ENCODE results near the gene HTT.
A peak's percentile ranks its signal among the peaks of the same experiment; 100 is the strongest.

The HTT gene

GRCh38 chr4:3239998-3240920 is 165.8 kb downstream of the HTT start:
- DNase-seq: no peak

DNA sequence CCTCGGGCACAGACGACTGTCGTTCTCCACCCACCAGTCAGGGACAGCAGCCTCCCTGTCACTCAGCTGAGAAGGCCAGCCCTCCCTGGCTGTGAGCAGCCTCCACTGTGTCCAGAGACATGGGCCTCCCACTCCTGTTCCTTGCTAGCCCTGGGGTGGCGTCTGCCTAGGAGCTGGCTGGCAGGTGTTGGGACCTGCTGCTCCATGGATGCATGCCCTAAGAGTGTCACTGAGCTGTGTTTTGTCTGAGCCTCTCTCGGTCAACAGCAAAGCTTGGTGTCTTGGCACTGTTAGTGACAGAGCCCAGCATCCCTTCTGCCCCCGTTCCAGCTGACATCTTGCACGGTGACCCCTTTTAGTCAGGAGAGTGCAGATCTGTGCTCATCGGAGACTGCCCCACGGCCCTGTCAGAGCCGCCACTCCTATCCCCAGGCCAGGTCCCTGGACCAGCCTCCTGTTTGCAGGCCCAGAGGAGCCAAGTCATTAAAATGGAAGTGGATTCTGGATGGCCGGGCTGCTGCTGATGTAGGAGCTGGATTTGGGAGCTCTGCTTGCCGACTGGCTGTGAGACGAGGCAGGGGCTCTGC is 166.5 kb downstream of the HTT start:
- no peak for DNase-seq

GRCh38 chr4:3241898-3242524 is 167.5 kb downstream of the HTT start:
- no peak for DNase-seq

DNA sequence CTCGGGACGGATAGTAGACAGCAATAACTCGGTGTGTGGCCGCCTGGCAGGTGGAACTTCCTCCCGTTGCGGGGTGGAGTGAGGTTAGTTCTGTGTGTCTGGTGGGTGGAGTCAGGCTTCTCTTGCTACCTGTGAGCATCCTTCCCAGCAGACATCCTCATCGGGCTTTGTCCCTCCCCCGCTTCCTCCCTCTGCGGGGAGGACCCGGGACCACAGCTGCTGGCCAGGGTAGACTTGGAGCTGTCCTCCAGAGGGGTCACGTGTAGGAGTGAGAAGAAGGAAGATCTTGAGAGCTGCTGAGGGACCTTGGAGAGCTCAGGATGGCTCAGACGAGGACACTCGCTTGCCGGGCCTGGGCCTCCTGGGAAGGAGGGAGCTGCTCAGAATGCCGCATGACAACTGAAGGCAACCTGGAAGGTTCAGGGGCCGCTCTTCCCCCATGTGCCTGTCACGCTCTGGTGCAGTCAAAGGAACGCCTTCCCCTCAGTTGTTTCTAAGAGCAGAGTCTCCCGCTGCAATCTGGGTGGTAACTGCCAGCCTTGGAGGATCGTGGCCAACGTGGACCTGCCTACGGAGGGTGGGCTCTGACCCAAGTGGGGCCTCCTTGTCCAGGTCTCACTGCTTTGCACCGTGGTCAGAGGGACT is 168.8 kb downstream of the HTT start:
- peak; percentile 53 for DNase-seq

DNA sequence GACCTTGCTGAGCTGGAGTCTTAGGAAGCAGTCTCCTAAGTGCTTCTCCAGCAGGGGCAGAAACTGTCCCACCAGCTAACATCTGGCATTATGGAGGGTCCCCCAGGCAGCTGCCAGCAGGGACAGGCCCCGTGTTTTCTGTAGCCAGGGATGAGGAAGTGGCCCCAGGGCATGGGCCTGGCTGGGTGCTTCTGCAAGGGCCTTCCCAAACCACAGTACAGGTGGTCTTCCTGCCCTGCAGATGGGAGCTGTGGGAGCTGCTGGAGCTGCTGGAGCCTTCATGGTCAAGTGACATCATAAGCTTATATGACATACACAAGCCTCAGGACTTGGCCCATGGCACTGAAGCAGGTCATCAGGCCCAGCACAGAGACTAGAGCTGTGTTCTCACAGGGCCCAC is 169.5 kb downstream of the HTT start:
- no peak for DNase-seq

DNA sequence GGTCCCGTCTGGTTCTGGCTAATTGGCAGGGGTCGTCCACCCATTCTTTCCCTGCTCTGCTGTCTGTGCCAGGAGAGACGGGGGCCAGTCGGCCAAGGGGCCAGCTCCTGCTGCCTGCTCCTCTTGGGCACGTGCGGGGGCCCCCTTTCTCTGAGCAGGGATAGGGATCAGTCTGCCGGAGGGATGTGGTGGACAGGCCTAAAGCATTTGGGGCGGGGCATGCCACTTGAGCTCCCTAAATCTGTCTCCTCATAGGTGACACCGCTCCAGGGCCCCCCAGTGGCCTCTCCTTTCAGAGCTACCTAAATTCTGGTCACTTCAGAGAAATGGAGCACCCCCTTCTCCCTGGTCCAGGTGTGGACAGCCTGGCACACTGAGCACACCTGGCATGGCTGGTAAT is 170.3 kb downstream of the HTT start:
- DNase-seq: no peak

DNA sequence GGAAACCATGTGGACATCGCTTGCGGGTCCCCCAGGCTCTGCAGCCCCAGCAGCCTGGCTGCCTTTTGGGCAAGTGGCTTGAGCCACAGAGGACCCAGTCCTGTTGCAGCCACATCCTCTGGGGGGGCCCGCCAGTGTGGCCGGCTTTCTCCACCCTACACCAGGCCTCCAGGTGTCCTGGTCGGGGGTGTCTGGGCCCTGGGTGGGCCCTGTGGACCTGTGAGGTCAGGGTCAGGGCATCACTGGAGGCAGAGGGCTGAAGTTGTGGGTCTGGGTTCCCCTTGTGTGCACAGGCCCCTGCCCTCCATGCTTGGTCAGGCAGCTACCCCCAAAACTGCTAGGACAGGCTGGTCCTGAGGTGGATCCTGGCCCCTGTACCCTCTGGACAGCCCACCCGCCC is 171.2 kb downstream of the HTT start:
- no peak for DNase-seq

GRCh38 chr4:3246458-3247398 is 172.2 kb downstream of the HTT start:
- DNase-seq: no peak

DNA sequence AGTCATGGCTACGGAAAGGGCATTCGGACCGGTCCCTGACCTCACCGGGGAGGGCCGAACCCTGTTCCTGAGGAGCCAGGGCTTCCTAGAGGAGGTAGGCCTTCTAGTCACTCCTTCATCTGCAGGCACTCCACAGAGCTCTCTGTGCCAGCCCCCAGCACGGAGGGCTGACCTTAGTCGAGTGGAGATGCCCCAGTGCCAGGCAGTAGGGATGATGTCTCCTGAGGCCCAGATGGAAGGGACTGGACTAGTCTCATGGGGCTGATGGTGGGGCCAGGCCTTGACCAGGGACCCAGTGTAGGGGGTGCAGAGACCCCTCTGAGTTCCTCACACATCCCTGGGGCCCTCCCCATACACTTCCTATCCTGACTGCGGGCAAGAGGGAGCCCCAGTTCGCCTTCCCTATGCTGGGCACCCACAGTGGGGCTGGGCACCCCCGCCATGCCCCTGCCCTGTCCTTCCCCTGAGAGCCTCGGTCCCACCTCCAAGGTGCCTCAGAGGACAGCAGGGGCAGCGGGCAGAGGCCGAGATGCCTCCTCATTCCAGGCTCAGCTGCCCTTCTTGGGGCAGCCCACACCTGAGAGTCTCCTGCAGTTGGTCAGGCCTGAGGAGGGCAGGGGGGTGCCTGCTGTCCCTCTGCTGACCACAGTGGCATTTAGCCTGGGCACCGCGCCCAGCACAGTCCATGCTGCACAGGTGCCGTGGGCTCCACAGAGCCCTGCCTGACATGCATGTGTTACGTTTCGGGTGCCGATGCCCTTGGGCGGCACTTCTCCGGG is 173.1 kb downstream of the HTT start:
- no peak for DNase-seq

DNA sequence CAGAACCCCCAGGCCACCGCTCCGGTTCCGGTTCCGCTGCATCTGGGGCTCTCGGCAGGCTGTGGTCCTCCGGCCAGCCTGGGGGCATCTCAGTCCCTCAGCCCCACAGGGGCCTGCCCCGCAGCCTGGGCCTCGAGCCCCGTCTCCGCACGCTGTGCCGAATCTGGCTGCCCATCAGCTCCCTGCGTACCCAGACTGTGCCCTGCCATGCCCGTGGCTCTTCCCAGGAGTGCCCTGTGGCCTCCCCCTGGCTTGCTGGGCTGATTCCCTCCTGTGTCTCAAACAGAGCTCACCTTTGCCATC is 173.6 kb downstream of the HTT start:
- DNase-seq: no peak

DNA sequence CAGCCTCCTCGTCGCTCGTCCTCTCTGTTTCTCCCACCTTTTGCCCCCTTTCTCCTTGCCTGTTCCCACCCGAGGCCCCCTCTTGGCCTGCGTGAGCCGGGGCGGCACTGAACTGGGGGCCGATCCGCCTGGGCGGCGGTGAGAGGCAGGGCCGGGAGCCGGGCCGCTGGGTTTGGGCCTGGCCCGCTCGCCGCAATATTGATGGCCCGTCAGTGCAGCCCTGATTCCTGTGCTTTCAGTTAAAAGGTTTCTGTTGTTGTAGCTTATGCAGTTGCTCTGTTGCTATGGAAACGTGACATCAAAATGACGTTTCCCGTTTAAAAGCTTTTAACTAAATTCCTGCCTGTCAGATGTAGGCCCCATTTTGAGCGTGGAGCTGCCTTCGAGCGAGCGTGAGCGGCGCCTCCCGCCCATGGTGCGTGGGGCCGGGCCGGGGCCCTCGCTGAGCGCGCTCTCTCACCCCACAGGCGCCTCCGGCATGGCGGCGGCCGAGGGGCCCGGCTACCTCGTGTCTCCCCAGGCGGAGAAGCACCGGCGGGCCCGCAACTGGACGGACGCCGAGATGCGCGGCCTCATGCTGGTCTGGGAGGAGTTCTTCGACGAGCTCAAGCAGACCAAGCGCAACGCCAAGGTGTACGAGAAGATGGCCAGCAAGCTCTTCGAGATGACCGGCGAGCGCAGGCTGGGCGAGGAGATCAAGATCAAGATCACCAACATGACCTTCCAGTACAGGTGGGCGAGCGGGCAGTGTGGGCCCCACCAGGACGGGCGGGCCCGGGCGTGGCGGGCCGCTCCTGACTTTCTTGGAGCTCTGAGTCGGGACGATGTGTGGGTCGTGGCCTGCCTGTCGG is 174.6 kb downstream of the HTT start, which contains the start of gene MSANTD1:
Gene MSANTD1 (plus strand): TSS at position 349 of the 851 bp plus-strand sequence. CDS start 64 bp downstream, at position 413.
- DNase-seq: no peak

DNA sequence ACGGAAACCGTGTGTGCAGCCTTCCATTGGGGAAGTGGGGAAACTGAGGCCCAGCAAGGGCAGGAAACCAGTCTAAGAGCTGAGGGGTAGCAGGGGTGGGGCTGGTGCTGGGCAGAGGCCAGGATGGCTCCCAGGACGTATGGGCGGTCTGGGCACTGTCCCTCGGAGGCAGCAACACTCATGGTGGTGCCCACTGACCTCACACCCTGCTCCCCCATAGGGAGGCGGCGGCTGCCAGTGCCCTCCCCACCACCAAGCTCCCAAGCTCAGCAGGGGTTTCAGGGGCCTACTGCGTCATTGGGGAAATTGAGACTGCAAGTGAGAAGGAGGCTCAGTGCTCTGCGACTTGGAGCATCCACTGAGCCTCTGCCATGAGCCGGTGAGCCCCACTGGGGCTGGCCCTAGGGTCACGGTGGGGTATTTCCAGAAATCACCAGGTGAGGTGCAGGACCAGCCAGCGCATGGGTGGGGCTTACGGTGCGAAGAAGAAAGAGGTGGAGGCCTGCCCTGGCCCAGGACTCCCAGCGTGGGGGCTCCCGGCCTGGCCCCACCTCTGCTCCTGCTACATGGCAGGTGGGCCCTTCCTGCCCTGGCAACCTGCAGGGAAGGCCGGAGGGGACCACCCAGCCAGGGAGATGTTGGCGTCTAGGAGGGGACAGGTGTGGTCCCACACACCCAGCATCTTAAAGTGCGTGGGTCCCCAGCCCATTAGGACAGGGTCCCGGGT is 175.4 kb downstream of the HTT start:
- no peak for DNase-seq

DNA sequence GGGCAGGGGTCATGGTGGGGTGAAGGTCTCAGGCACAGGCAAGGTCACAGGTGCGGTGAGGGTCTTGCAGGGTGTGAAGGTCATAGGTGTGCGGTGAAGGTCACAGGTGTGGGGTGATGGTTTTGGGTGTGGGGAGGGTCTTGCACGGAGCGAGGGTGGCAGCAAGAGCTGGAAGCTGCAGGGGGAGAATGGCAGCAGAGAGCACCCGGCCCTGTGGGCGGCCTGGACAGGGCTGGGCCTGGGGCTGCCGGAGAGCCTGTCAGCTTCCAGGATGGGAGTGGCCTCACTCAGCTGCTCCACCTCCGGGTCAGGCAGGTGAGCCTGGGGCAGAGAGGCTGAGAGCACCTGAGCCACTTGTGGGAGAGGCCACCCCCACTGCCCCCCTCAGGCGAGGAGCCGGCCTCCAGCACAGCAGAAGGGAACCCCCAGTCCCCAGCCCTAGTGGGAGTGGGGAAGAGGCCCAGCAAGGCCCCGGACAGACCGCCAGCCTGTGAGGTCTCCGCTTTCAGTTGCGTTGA is 176.0 kb downstream of the HTT start:
- DNase-seq: no peak

GRCh38 chr4:3250956-3251690 is 176.6 kb downstream of the HTT start:
- no peak for DNase-seq

DNA sequence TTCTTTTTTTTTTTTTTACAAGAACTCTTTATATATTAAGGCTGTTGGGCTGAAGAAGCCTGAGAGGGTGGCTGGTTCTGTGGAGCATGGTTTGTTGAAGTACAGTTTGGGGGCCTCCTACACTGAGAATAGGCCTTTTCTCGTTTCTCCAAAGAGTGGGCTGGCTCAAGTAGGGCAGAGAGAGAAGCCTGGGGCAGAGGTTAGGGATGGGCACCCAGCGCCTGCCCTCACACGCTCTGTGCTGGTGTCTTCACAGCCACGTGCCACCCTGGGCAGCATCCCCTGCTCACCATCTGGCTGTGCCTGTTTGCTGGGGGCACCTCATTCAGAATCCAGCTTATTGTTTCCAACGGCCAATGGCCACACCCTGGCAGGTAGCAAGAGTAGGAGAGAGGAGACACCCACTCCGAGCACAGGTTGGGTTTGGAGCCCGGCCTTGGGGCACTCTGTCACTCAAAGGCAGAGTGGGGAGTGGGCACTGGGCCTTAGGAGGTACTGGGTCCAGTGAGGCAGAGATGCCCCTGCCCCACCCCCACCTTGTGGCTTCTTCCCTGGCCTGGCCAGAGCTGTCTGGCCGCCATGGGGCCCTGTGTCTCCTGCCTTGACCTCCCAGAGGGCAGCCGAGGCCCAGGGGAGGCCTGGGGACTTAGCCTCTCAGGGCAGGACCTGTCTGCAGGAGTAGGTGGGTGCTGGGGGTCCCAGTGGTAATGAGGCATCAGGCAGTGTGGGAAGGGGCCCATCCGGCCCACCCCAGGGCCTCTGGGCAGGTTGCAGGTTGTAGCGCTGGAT is 177.4 kb downstream of the HTT start:
- DNase-seq: no peak

DNA sequence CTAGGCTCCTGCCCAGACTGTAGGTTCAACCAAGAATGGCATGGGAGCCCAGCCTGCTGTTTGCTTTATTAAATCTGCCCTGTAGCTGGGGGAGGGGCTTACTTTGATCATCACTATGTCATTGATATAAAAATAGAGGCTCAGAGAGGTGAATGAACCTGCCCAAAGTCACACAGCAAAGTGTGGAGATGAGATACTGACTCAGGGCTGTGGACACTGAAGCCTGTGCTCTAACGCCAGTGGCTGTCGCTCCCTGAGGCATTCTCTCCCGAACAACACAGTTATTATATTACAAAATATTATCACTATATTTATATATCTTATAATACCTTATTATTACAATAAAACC is 178.0 kb downstream of the HTT start:
- no peak for DNase-seq

DNA sequence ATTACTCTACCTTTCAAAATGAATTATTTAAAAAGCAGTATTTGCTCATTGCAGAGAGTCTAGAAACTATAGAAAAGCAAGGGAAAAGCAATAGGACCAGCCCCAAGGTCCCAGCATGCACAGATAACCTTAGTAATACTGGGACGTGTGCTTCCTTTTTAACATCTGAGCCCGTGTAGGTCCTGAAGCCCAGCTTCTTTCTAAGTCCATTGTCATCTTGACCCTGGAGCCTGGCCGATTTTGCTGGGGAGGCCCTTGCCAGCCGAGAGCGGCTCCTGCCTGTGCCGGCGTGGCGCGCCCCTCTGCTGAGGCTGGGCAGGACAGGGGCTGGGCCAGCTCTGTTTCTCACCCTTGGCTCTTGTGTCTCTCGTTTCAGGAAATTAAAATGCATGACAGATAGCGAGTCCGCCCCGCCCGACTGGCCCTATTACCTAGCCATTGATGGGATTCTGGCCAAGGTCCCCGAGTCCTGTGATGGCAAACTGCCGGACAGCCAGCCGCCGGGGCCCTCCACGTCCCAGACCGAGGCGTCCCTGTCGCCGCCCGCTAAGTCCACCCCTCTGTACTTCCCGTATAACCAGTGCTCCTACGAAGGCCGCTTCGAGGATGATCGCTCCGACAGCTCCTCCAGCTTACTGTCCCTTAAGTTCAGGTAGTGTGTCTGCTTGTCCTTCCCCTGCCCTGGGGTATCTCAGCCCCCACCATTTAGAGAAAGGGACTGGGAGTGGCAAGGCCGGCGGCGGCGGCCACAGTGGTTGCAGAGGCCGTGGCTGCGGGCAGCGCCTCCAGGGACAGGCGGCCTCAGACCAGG is 178.6 kb downstream of the HTT start:
- no peak for DNase-seq

All from NCI-H526 treated with DMSO at 0.1 percent for 48 hours (cell line).